SH-SY5Y (cell line): ENCODE measurements around the gene MAP3K7.

ENCODE experiments used
- GATA2 ChIP-seq: IDR thresholded peaks from 2 replicates; pipeline ENCODE4 v1.6.1; 2011; ENCODE audit warnings: mild to moderate bottlenecking, low read depth, low read length
- GATA3 ChIP-seq: IDR thresholded peaks from 2 replicates; pipeline ENCODE4 v1.6.1; 2011; ENCODE audit warnings: low read depth, mild to moderate bottlenecking, low read length, moderate library complexity

Gene MAP3K7

DNA sequence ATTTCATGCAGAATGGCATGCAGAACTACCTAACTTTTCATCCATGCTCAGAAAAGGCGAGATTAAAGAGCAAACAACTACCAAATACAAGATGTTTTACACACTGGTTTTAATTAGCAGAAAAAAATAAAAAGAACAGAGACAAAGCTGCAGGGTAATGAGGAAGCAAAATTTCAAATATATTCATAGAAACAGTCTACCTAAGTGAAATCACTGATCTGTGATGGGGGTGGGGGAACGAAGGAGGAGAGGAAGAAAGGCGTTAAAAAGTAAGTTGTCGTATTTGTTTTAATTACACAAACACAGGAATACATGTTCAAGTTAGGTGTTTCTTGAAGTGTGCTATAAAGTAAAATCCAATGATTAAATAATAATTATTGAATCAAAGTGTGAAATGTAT is 42.1 kb downstream of the MAP3K7 start:
- no peak for TF ChIP-seq GATA2
- TF ChIP-seq GATA3, result no peak

DNA sequence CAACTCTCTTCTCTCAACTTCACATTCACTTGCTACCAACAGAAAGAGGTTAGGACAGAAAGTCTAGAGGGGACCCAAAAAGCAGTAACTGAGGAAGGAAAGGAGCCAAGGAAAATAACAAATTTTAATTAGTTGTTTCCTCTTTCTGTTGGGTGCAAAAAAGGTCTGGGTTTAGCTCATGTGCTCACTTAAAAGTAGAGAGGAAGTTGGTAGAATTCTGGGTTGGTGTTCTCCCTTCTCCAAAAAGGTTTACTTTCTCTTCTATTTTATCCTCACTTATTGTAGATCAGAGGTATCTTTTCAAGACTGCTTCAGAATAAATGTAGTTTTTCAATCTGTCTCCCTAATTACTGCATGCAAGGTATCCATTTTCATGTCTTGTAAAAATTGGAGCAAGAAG is 42.8 kb downstream of the MAP3K7 start:
- no peak for TF ChIP-seq GATA3
- no peak for TF ChIP-seq GATA2

DNA sequence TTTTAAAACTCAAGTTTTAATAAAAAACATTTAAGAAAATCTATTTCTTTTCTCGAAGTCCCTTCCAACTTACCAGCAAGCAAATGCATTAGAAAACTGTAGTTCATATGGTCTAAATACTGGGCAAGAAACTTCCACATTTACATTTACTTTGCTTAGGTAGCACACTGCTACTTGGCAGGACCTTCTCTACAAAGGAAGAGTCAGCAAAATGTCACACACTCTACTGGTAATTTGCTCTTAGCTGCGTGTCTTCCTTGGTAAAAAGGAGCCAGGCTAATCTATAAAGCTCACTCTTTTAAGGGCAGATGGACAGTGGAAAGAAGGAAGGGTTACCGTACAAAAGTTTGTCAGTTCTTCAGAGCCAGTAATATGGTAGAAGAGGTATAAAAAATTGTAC is 45.7 kb downstream of the MAP3K7 start:
- TF ChIP-seq GATA2 (no peak), GATA3 (no peak)

DNA sequence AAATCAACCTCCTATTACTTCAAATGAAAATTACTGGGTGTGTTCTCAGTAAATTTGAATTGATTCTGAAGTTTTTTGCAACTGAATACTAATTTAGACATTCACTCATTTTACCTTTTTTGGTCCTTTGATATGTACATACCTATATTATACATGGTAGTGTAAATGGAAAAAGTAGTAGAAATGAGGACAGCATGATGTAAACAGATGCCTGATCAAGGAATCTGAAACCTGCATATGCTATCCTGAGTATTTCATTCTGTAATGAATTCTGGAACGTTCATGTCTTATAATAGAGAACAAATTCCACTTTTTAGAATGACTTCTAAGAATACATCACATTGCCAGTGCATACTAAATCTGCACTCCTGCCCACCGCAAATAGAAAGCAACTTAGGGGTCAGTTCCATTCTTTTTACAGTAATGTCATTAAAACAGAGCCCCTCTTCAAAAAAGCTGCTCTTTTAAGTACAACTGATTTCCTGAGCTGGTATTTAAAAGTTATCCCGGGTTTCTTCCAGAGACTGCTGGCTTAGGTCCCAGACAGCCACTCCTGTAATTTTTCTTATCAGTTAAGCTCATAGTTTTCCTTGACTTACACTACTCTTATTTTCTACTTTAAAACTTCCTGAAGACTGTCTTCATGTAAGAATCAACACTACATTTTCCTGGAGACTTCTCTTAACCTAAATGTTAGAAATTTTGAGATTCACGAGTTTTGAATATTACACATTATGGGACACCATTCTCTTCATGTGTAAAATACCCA is 48.4 kb downstream of the MAP3K7 start:
- TF ChIP-seq GATA2 (no peak), GATA3 (no peak)

DNA sequence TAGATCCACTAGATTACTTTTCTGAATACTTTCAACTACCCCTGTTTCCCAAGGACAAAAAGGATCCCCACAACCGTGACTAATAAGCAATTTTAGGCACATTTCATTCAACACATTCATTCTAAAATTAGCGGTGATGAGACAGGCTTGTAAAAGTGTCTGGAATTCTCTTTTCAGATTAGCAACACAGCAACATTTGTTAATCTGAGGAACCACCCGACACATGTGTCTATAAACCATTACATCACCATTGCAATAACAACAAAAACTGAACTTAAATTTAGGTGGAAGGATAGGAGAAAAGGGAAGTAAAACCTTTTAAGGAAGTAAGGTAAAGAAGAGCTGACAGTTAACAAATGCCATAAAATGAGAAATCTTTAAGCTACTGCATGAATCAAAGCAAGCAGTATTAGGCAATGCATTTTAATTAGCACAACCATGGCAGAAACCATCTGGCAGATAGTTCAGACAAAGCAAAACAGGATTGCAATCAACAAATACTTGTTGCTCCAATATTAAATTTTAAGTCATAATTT is 49.1 kb downstream of the MAP3K7 start:
- TF ChIP-seq GATA2, result no peak
- no peak for TF ChIP-seq GATA3

DNA sequence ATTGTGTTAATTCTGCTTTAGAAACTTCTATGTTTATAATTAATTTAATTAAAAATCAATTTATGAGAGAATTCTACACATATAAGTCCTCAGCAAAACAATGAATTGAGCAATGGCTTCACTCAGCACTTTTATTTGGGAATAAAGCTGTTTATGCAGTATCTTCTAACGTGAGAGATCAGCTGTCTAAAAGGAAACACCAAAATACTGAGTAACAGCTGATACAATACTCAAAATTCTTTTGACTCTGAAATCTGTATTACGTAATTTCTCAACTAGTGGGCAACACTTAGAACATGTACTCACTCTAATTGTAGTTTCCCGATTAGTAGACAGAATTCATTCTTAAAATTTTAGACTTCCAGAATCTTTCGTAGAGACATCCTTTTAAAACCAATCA is 49.8 kb downstream of the MAP3K7 start:
- TF ChIP-seq GATA3 (no peak), GATA2 (no peak)

DNA sequence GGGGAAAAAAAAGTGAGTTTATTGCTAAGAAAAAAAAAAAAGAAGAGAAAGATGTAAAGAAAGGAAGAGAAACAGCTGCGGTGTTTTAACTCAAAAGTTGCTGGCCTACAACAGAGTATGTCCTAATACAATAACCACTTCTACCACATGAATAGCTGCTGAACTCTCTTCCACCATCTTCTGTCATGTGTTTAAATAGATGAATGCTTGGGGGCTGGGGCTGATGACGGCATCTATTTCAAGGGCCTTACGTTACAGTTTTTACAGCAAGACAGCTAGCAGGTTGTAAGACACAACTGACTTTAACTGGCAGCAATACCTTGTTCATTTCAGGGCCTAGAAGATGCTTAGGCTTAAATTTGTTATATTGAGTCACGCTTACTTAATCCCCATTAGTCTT is 50.4 kb downstream of the MAP3K7 start:
- TF ChIP-seq GATA3 (no peak), GATA2 (no peak)

DNA sequence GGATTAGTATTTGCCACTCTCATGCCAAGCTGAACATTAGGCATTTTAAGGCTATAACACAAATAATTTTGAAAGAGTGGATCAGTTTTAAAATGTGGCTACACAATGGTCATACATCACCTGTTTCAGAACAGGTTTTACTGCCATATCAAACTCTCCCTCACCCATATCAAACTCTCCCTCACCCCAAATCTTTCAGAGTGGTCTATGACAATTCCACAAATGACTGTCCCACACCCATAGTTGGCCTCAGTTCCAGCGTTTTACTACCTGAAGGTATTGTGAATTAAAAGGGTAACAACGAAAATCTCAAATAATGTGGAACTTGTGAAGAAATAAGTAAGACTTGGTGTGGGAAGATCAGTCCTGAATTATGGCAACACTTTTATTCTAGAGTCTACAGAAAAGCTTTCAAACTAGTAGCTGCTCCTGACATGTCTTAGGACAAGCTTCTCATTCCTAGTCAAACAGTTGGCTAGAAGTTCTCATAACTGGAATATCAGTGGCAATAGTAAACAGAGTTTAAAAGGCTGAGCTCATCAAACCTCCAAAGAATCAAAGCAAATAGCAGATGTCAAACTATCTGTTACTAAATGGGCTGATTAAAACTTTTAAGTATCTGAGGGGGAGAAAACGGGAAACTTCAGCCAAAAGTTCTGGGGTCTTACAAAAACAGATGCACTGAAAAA is 52.4 kb downstream of the MAP3K7 start:
- TF ChIP-seq GATA3, result no peak

DNA sequence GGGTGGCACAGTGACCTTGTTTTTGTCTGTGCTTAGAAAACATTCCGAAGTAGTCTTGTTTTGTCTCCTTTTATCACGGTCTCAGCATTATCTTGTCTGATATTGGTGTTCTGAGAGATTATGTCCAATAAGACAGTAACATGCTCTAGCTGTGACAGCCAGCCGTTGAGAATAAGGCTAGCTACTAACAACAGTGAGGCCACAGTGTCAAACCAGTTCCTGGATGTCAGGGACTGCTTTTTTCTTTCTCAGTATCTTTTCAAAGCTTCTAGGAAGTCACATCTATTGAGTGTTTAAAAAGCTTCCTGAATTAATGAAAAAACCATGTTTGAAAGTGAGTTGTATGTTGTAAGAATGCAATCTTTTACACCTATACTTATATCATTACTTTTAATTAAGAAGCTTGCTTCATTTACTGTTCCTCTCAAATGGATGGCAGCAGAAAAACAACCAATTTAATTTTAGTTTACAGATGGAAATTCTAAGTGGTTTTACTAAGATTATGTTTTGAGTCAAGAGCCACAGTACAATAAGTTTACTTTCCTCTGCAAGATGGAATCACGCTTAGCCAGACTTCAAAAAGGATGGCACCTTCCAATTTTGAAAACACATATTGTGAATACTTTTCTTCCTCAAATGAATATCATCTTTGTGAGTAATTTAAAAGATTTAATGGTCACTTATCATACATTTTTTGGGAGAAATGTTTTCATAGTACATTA is 53.1 kb downstream of the MAP3K7 start:
- TF ChIP-seq GATA2, result no peak
- TF ChIP-seq GATA3, result no peak

DNA sequence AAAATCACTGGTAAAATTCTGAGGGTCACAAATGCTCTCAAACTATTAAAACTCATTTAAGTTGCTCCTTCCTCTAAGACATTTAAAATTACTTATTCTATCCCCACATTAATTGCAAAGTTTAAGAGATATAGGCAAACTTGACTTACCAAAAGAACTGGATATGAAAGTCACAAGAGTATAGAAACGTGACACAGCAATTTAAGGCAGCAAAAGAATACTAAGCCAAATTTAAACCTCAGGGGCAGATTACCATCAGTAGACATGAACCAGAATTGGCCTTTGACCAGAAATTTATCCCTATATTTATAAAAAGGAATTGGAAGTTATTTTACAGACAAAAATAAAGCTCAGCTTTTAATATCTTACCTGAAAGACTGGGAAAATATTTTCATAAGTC is 56.0 kb downstream of the MAP3K7 start:
- TF ChIP-seq GATA2 (no peak), GATA3 (no peak)

DNA sequence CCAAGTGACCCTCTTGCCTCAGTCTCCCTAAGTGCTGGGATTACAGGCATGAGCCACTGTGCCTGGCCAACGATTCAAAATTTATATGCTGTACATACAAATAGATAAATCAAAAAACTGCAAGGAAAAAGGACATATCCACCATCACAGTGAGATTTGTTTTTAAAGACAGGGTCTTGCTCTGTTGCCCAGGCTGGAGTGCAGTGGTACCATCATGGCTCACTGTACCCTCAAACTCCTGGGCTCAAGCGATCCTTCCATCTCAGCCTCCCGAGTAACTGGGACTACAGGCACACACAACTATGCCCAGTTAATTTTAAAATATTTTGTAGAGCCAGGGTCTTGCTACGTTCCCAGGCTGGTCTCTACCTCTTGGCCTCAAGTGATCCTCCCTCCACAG is 61.5 kb downstream of the MAP3K7 start:
- no peak for TF ChIP-seq GATA2
- no peak for TF ChIP-seq GATA3

DNA sequence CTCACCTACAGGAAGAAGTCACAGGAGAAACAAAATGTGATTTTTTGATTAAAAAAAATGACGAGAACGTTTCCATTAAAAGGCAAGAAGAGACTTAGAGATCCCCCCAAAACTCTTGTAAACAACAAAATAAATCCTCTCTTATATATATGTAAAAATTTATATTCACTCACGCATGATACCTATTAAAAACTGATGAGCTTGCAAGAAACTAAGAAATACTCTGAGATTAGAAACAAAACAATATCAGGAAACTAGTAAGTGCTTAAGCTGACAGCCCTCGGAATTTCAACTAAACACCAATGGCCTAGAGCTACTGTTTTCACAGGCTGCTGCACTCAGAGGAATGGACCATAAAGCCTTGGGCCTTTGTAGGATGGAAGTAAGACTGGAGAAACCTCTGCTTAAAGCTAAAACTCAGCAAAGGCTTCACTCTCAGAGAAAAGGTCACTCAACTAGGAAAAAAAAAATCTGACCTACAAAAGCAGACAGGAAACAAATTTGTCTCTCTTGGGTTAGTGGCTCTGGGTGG is 63.0 kb downstream of the MAP3K7 start:
- no peak for TF ChIP-seq GATA3
- no peak for TF ChIP-seq GATA2

DNA sequence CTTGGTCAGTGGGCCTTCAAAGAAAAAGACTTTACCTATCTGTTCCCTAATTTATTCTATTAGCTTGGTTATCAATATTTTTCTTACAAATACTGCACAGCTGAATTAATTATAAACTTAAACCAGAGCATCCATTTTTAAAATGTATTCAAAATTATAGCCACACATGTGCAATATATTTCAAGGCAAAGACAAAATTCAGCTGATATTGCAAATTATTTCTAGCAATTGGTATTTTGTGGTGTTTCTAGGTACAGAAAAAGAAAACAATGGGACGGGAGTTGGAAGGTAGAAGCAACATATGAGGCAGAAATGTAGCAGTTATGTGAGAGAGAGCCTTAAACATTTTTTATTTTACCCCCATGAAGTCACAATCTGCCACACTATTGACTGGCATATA is 64.9 kb downstream of the MAP3K7 start:
- TF ChIP-seq GATA2 (no peak), GATA3 (no peak)

DNA sequence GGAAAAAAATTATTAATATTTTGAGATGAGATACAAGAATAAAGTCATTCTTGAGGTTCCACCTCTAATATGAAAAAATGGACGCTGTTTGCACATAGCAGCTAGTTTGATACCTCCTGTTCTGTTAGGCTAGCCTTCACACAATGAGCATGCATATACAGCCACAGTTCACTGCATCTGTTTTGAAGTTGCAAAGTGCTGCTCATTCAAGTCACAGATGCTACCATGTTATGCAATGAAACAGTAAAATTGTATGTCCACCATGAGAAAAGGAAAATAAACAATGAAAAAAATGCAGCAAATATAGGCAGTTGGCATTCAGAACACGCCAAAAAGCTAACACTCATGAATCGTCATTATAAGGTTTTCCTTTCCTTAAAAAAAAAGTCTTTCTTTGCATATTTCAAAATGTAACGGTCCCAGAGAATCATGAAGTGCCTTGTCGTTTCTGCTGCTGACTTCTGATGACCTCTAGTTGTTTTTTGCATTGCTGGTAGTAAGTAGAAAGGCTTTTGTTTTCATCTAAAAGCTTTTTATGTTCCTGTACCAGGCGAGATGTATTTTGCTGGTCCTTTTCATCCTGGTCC is 70.7 kb downstream of the MAP3K7 start:
- no peak for TF ChIP-seq GATA3
